ENCODE measurements around the gene GAS7.
A peak's percentile ranks its signal among the peaks of the same experiment; 100 is the strongest.

Gene GAS7

DNA sequence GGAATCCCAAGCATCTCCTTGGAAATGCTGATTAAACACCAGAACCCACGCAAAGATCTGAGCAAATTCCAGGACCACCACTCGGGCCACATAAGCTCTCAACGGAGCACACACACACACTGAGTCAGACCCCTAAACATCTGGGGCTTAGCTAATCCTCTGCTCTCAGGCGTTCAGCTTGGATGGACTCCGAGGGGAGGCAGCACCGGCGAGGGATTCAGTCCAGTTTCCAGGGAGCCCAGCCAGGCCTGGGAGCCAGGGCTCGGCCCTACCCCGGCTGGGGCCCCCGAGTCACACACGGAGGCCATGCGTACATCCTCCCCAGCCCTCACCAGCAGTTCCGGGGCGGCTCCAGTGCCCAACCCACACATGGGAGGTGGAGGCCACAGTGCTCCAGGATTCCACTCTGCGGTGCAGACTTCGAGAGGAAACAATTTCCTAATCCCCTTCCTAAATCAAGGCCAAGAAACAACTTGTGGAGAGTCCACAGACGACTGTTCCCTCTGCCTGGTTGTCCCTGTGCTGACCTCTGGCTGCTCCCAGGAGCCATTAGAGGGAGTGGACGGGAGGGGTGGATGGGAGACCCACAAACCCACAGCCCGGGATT, 70.5 kb downstream of the GAS7 start:
- ATAC-seq, result no peak

GRCh38 chr17:10126616-10127501, 71.5 kb downstream of the GAS7 start:
- no peak for ATAC-seq

DNA sequence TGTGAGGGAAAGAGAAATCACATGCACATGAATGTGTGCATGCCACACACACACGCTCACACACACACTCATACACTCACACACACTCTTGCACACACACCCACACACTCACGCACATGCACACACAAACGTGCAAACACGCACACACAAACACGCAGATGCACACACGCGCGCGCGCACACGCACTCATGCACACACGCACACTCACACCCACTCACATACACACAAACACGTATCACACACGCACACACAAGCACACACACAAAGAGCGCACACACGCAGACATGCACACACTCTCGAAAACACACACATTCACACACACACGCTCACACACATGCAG, 72.2 kb downstream of the GAS7 start:
- ATAC-seq, result no peak

DNA sequence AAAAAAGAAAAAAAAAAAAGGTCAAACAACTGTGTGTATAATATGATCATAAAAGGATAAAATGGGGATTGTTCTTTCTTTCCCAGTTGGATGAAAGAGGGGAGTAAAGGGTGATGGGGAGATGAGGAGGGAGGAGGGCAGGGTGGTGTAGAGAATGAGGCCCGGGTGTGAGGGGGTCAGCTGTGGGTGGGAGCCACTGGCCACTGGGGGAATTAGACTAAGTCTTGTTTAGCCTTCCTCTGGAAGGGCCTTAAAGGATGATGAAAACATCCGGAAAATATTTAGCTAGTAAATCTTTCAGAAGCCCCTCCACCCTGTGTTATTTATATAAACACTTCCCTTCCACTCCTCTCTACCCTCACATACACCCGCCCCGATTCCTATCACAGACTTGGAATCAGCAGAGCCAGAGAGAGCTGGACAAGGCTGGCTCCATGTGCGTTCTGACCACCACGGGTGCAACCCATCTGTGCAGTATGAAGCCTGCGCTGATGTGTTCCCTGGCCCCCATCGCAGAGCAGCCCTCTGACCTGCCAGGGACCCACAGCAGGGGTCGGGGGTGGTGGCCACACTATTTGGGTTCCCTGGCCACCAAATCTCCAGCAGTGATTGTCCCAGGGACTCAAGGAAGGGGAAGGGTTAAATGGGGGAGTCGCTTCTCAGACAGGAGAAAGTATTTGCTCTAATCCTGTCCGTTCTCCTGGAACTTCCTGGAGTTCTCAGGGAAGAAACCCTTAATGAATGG, 72.7 kb downstream of the GAS7 start:
- ATAC-seq, result no peak

DNA sequence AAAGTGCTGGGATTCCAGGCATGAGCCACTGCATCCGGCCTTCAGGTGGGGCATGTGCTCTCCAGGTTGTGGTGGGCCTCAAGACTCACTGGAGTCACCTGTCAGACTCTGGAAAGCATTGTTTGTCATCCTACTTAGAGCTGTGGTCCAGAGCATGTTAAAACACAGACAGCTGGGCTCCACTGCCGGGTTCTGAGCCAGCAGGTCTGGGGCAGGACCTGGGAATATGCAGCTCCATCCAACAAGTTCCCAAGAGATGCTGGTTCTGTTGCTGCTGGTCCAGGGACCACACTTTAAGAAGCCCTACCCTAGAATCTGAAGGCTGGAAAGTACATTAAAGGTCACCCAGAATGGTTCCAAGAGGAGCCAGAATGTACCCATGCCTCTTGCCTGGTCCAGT, 75.3 kb downstream of the GAS7 start:
- no peak for ATAC-seq

DNA sequence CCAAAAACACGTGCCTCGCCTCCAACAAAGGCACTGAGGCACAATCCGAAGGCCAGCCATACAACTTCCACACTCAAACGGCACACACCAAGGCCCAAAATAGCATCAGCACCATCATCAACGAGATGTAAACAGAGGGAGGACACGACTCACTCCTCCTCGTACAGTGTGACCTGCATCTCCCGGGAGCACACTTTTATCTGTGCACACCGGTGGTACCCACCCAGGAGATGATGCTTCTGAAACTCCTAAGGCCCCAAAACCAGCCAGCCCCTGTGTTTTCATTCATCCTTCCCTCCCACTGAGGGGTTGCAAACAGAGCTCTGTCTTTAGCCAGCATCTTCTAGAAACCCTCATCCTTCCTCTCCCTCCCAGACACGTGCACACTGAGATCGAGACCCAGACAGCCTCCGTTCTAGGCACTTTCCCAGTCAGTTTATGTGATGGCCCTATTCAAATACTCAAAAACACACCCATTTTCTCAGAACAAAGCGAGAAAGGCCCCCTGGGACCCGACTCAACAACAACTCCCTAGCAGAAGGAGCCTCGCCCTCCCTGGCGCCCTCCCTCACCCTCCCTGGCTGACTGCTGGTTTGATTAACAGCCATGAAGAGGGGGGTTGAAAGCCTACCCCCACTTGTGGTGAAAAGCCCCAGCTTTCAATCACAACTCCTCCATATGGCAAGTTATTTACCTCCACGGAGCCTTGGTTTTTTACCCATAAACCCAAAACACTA, 76.3 kb downstream of the GAS7 start:
- no peak for ATAC-seq

DNA sequence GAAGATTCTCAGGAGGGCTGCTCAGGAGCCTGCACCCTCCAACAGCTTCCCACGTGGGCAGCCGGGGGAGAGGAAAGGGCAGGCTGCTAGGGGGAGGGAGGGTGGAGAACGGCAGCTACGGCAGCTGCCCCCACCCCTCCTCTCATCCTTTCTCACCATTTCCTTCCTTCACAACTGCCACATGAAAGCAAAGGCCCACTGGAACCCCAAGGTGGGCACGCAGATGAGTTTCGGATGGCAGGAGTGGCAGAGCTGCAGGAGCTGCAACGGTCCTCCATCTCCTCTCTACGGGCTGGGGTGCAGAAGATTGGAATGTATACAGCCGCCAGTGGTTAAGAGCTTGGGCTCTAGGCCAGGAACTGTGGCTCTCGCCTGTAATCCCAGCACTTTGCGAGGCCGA, 77.7 kb downstream of the GAS7 start:
- no peak for ATAC-seq

DNA sequence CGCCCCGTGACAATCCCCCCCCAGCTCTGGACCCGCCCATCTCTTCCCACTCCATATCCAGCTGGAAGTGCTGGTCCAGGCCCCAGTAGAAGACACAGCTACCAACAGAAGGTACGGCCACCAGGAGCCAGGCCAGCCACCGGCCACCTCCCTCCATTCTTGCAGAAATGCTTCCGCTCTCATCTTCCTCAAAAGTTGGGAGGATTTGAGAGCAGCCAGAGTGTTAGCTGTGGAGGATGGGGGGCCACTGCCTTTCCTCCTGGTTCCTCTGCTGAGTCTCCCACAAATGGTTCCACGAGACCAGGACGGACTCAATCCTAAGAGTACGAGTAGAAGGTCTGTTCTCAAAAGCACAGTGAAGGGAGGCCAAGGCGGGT, 78.3 kb downstream of the GAS7 start:
- ATAC-seq, result no peak

- no peak for ATAC-seq
Measured at GRCh38 chr17:10119203-10120108, 79.0 kb downstream of the GAS7 start.

DNA sequence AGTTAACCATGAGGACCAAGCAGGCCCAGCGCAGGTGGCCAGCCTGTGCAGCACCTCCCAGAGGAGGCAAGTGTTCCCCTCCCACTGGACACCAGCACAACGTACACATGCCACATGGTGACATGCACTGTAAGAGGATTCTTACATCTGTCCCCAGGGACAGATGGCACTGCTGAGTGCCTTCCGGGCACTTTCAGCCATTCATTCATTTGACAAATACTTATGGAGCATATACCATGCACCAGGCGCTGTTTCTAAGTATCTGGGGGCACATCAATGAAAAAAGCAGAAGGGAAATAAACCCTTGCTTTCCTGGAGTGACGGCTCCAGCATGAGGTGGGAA, 79.6 kb downstream of the GAS7 start:
- no peak for ATAC-seq

DNA sequence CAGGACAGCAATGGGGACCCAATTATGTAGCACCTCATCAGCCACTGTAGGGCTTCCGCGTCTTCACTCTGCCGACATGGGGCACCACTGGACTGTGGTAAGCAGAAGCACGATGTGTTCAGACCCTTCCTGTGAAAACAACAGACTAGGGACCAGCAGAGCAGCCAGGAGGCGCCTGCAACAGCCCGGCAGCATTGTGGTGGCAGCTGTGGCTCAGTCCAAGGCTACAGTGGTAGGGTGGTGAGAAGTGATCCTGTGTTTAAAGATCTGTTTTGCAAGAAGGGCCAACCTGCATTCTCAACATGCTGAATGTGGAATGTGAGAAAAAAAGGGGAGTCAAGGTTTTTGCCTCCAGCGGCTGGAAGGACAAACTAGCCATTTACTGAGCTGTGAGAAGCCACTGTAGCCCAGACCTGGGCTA, 80.8 kb downstream of the GAS7 start:
- no peak for ATAC-seq

- no peak for ATAC-seq
Measured at GRCh38 chr17:10116753-10117420, 81.5 kb downstream of the GAS7 start.

GRCh38 chr17:10116267-10116666, 82.1 kb downstream of the GAS7 start:
- no peak for ATAC-seq

DNA sequence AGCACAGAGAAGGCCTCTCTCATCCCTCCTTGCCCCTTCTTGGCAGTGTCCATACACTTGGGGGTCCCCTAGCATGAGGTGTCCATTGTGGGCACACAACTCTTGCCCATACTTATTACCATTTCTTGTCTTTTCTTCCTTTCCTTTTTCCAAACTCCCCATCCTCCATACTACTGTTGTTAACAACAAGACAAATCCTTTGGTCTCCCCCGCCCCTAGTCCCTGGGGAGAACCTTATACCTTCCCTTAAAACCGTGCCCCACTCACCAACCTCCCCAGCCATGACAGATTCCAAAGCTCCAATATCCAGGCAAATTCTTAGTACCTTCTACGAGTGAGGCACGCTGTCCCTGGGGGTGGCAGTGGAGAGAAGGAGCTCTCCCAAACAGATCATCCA, 82.9 kb downstream of the GAS7 start:
- ATAC-seq, result no peak

DNA sequence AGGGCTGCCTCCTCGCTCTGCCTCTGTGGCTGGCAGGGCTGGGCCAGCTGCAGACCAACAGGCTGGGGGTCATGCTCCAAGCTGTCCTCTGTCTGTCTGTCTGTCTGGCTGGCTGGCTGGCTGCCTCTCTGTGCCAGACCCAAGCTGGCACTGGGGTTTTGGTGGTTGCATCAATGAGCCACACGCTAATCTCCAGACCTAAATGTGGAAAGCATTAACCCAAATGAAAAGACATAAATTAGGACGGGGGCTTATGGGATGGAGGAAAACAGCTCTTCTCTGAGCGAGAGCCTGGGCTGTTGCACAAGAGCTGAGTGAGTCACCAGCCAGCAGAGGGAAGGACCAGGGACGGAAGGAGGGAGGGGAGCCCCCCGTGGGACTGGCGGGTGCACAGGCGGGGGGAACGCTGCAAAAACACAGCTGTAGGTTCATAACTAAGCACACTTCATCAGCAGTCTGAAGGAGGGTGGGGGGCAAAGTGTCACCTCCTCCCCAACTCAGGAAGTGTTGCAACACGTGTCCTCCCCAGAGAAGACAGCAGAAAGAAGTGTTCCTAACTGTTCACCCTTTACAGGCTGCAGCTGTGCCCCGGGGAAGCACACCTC, 83.4 kb downstream of the GAS7 start:
- ATAC-seq, result peak; percentile 40 to 46

GRCh38 chr17:10112962-10113361, 85.4 kb downstream of the GAS7 start:
- no peak for ATAC-seq

- ATAC-seq, result no peak
Measured at GRCh38 chr17:10111907-10112452, 86.4 kb downstream of the GAS7 start.

DNA sequence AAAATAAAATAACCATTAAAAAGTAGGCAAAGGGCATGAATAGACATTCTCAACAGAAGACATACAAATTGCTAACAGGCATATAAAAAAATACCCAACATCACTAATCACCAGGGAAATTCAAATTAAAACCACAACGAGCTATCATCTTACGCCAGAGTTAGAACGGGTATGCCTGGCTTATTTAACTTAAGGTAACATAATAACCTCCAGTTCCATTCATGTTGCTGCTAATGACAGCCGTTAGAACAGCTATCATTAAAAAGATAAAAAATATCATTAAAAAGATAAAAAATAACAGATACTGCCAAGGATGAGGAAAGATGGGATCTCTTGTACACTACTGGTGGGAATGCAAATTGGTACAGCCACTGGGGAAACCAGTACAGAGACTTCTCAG, 89.3 kb downstream of the GAS7 start:
- no peak for ATAC-seq

- ATAC-seq, result no peak
Measured at GRCh38 chr17:10107316-10108165, 90.9 kb downstream of the GAS7 start.

DNA sequence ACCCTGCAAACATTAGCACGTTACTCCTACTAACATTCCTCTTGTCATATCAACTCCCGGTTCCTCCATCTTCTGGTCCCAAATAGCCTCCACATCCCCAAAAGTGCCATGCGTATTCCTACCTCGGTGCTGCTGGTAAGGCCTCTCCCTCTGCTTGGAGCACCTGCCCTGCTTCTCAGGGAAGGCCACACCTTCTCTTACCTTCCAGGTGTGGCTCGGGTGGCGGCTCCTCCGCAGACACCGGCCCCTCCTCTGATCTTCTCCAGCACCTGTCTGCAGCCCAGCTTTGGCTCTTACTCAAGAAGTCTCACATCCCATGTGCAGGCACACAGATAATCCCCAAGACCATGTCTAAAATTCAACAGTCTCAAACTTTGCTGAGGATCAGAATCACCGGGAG, 92.3 kb downstream of the GAS7 start:
- ATAC-seq, result no peak

Data from activated CD4-positive, CD25-positive, alpha-beta regulatory T cell treated with anti-CD3 and anti-CD28 coated beads, Interleukin-2, amount 50 U/mL, for 24 hours (primary cell).